Endothelial cell of umbilical vein (primary cell): ENCODE measurements around the gene DLG1. TPM values are rescaled to one million over a fixed set of nuclear protein-coding genes. Genes with fewer than 3 reads are reported as not detected.

Experiments used
- BruUV-seq: library from RNA; stranded (reverse); fragments of 400-500 nt; replicated peaks from 2 replicates; lab custom pipeline; 2021; lab: Mats Ljungman, UMichigan
- CTCF ChIA-PET: fragments of 300-600, 350-600 bp; sonication (Branson Sonifier 250); formaldehyde crosslinking; loops from one replicate; lab custom pipeline; 2021; ENCODE audit warnings: antibody characterized with exemption, inconsistent platforms; lab: Charles Lee
- POLR2A ChIA-PET: fragments of 300-600, 350-600 bp; sonication (Branson Sonifier 250); formaldehyde crosslinking; loops from one replicate; lab custom pipeline; 2021; ENCODE audit warnings: antibody characterized with exemption, inconsistent platforms; lab: Charles Lee
- DNase-seq: peaks from one replicate; pipeline ENCODE4 v3.0.0-alpha.2; 2011; ENCODE audit warnings: low read depth, low spot score
- FAIRE-seq: peaks from 2 replicates; lab custom pipeline; 2011; peaks lifted over from hg19 to GRCh38; lab: Jason Lieb, UNC
- H2AFZ ChIP-seq: 2 replicates; pipeline ENCODE4 v1.6.0; 2012; ENCODE audit warnings: low read depth, low read length, control low read depth, inconsistent platforms
- H3K27ac ChIP-seq: 2 replicates; pipeline ENCODE4 v1.5.1; 2011; ENCODE audit warnings: low read depth, mild to moderate bottlenecking, control low read depth, low read length, moderate library complexity; ENCODE audit not compliant: insufficient read depth
- H3K27me3 ChIP-seq, 2 experiments: 2 replicates each; pipeline versions ENCODE4 v1.6.0 to v1.6.1; 2011; ENCODE audit warnings: low read length in 2 of 2, mixed read lengths in 1 of 2; ENCODE audit not compliant: control insufficient read depth in 2 of 2, insufficient read depth in 2 of 2
- H3K36me3 ChIP-seq, 2 experiments: 2 replicates in 1 of 2; 3 replicates in 1 of 2; pipeline ENCODE4 v1.5.1; 2011; ENCODE audit warnings: low read length in 2 of 2, mild to moderate bottlenecking in 1 of 2, moderate library complexity in 1 of 2; ENCODE audit not compliant: control insufficient read depth in 2 of 2, insufficient read depth in 2 of 2; ENCODE audit errors: extremely low read depth in 1 of 2
- H3K4me1 ChIP-seq: 3 replicates; pipeline ENCODE4 v1.5.1; 2011; ENCODE audit warnings: mild to moderate bottlenecking, low read length; ENCODE audit not compliant: control insufficient read depth, insufficient read depth; ENCODE audit errors: extremely low read depth
- H3K4me2 ChIP-seq: 2 replicates; pipeline ENCODE4 v1.6.1; 2011; ENCODE audit warnings: low read length, control low read depth, mixed read lengths; ENCODE audit not compliant: insufficient read depth
- H3K4me3 ChIP-seq, 3 experiments: fragments of 200-600 bp in 1 of 3; sonication (generic), shearing (Covaris generic) in 1 of 3; replicated peaks in 1 of 3; 2 replicates each; pipeline ENCODE4 v1.5.1; 2011 to 2016; ENCODE audit warnings: control low read depth in 3 of 3, low read length in 3 of 3, mild to moderate bottlenecking in 2 of 3, inconsistent platforms in 1 of 3, low read depth in 1 of 3, moderate library complexity in 1 of 3; ENCODE audit not compliant: insufficient read depth in 1 of 3
- H3K79me2 ChIP-seq: 2 replicates; pipeline ENCODE4 v1.6.0; 2012; ENCODE audit warnings: low read length, inconsistent platforms; ENCODE audit not compliant: control insufficient read depth, insufficient read depth
- H3K9ac ChIP-seq: replicated peaks from 2 replicates; pipeline ENCODE3; 2011; ENCODE audit warnings: low read length, control low read depth; ENCODE audit not compliant: insufficient read depth; ENCODE audit errors: extremely low read depth
- H3K9me1 ChIP-seq: replicated peaks from 3 replicates; pipeline ENCODE4 v1.6.0; 2011; ENCODE audit warnings: mild to moderate bottlenecking, low read length; ENCODE audit not compliant: control insufficient read depth, insufficient read depth; ENCODE audit errors: extremely low read depth
- H3K9me3 ChIP-seq: replicated peaks from 2 replicates; pipeline ENCODE4 v1.5.1; 2012; ENCODE audit warnings: low read length, inconsistent platforms; ENCODE audit not compliant: control insufficient read depth, insufficient read depth
- H4K20me1 ChIP-seq: replicated peaks from 2 replicates; pipeline ENCODE3; 2011; ENCODE audit warnings: mild to moderate bottlenecking, low read length; ENCODE audit not compliant: control insufficient read depth, insufficient read depth; ENCODE audit errors: extremely low read depth
- EZH2 ChIP-seq: IDR thresholded peaks from 2 replicates; pipeline ENCODE4 v1.6.1; 2012; ENCODE audit warnings: borderline replicate concordance, low read depth, mild to moderate bottlenecking, moderate library complexity, low read length, inconsistent platforms; ENCODE audit not compliant: severe bottlenecking
- FOS ChIP-seq: IDR thresholded peaks from 2 replicates; pipeline ENCODE4 v1.6.1; 2011; ENCODE audit warnings: mild to moderate bottlenecking, low read length, moderate library complexity, borderline replicate concordance; ENCODE audit not compliant: insufficient read depth
- GATA2 ChIP-seq: IDR thresholded peaks from 2 replicates; pipeline ENCODE4 v1.7.0; 2011; ENCODE audit warnings: low read depth, mild to moderate bottlenecking, moderate library complexity, mixed read lengths, low read length; ENCODE audit not compliant: insufficient read length, insufficient read depth
- JUN ChIP-seq: IDR thresholded peaks from 2 replicates; pipeline ENCODE4 v1.6.1; 2011; ENCODE audit warnings: borderline replicate concordance, low read depth; ENCODE audit not compliant: insufficient read length, insufficient read depth
- MYC ChIP-seq: IDR thresholded peaks from one replicate; pipeline ENCODE4 v1.6.1; 2011; ENCODE audit warnings: mild to moderate bottlenecking, low read depth, low read length
- POLR2A ChIP-seq: IDR thresholded peaks from 2 replicates; pipeline ENCODE4 v1.6.1; 2012; ENCODE audit warnings: low read depth, mild to moderate bottlenecking, control low read depth, low read length
- POLR2AphosphoS5 ChIP-seq: IDR thresholded peaks from 2 replicates; pipeline ENCODE4 v1.6.1; 2012; ENCODE audit warnings: low read depth, mild to moderate bottlenecking, control low read depth, low read length, moderate library complexity; ENCODE audit not compliant: insufficient read depth
- dilution Hi-C: fragments of 300-500 bp; cut with MboI; formaldehyde crosslinking; loops from one replicate; pipeline ENCODE4 v1.15.0; 2019; ENCODE audit warnings: low sequenced_read_pairs; ENCODE audit not compliant: extremely low pct_ligation_motif_present
- intact Hi-C: fragments of 100-400 bp; cut with micrococcal nuclease; formaldehyde crosslinking; loops from one replicate; pipeline ENCODE4 v1.10.0; 2022
- polyA plus RNA-seq, 4 experiments: library from polyadenylated mRNA; depleted of rRNA in 3 of 4; stranded (reverse) in 3 of 4; unstranded in 1 of 4; fragments of >200 nt; gene quantifications; 2 replicates each; pipeline versions ENCODE4 v1.2.1 to v1.2.3, GENCODE V29; 2011 to 2012; ENCODE audit warnings: missing spikeins in 1 of 4
- total RNA-seq: library from RNA; stranded (reverse); gene quantifications from 2 replicates; pipeline ENCODE4 v1.2.3, GENCODE V29; 2021
- TF ChIP-seq, protein P1 (sequence below): IDR thresholded peaks from 2 replicates; pipeline ENCODE4 v1.6.1; 2011; ENCODE audit not compliant: insufficient read depth, insufficient read length
- TF ChIP-seq, protein P2 (sequence below), 2 donors: IDR thresholded peaks; 1 replicate in 1 of 2; 2 replicates in 1 of 2; pipeline ENCODE4 v1.5.1; 2011; ENCODE audit warnings: low read length in 2 of 2, mild to moderate bottlenecking in 2 of 2, moderate library complexity in 2 of 2, control low read depth in 1 of 2, inconsistent platforms in 1 of 2, low read depth in 1 of 2; ENCODE audit not compliant: insufficient read depth in 1 of 2; ENCODE audit errors: extremely low read depth in 1 of 2

The DLG1 gene
- total and polyA plus RNA-seq, 2 donors (not counting 3 experiments of a cell fraction or from before 2014, with no cell fraction given) = 26.5 to 80.1 TPM

DNA sequence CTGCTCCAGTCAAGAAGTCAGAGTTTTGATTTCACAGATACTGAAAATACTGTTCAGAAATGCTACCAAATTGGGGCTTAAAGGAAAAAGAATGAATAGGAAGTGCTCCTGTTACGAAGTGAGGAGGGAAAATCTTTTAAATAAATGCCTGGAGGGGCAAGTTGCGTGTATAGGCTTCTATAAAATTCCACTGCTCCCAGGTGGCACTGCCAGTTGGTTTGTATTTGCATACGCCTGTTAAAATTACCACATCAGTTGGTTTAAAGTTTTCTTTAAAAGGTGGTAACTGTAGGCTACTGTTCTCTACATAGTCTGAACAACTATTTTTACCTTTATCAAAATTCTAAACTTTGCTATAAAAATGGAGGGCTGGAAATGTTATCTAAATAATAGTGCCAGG lies 123.5 kb downstream of the DLG1 start:
- H3K9me1 ChIP-seq = no peaks in the 10 kb centered on the region
- DNase-seq = no peak
- POLR2A ChIA-PET = no interaction called here
- FAIRE-seq = no peak
- no peaks in the 10 kb centered on the region for H3K4me1 ChIP-seq
- H3K79me2 ChIP-seq = peaks cover 32% of the 10 kb centered on the region
- H2AFZ ChIP-seq = no peak overlapping the region
- H3K9me3 ChIP-seq = no peaks in the 10 kb centered on the region
- BruUV-seq = no TSS peak
- dilution Hi-C loops (no loop called here), intact Hi-C loops (no loop called here)
- H3K36me3 ChIP-seq = no peaks in the 10 kb centered on the region
- H3K4me2 ChIP-seq = no peak overlapping the region
- no peak overlapping the region for H3K4me3 ChIP-seq
- H3K9ac ChIP-seq = no peak overlapping the region
- CTCF ChIA-PET = no interaction called here
- H4K20me1 ChIP-seq = peaks cover 2% of the 10 kb centered on the region
- TF ChIP-seq, protein P1, sequence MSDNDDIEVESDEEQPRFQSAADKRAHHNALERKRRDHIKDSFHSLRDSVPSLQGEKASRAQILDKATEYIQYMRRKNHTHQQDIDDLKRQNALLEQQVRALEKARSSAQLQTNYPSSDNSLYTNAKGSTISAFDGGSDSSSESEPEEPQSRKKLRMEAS = no peak
- TF ChIP-seq MYC (no peak), POLR2A (no peak), GATA2 (no peak), EZH2 (no peak), JUN (no peak), POLR2AphosphoS5 (no peak), FOS (no peak)
- TF ChIP-seq, protein P2, sequence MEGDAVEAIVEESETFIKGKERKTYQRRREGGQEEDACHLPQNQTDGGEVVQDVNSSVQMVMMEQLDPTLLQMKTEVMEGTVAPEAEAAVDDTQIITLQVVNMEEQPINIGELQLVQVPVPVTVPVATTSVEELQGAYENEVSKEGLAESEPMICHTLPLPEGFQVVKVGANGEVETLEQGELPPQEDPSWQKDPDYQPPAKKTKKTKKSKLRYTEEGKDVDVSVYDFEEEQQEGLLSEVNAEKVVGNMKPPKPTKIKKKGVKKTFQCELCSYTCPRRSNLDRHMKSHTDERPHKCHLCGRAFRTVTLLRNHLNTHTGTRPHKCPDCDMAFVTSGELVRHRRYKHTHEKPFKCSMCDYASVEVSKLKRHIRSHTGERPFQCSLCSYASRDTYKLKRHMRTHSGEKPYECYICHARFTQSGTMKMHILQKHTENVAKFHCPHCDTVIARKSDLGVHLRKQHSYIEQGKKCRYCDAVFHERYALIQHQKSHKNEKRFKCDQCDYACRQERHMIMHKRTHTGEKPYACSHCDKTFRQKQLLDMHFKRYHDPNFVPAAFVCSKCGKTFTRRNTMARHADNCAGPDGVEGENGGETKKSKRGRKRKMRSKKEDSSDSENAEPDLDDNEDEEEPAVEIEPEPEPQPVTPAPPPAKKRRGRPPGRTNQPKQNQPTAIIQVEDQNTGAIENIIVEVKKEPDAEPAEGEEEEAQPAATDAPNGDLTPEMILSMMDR (IDR thresholded peaks at IDR 0.05; ENCODE audit: extremely low read depth in 1 of 2, insufficient read depth in 1 of 2, low read depth in 1 of 2, low read length in 2 of 2) = no peak
- no peaks in the 10 kb centered on the region for H3K27me3 ChIP-seq
- H3K27ac ChIP-seq = no peak overlapping the region
